Measurements from ENCODE around the gene TTC9.
A peak's percentile ranks its signal among the peaks of the same experiment; 100 is the strongest.

- TF ChIP-seq EP300 (IDR thresholded peaks at IDR 0.05) = no peak
- TF ChIP-seq CTCF (IDR thresholded peaks at IDR 0.05) = no peak
- no peak for TF ChIP-seq JUNB (IDR thresholded peaks at IDR 0.05)
- TF ChIP-seq FOSL2 (IDR thresholded peaks at IDR 0.05) = no peak
- TF ChIP-seq FOSL2 (CRISPR knock-in tag; IDR thresholded peaks at IDR 0.05) = no peak
- TF ChIP-seq HDAC2 (IDR thresholded peaks at IDR 0.05) = no peak
- TF ChIP-seq RAD21 (conservative IDR thresholded peaks at IDR 0.05 in 1 of 2, IDR thresholded peaks at IDR 0.05 in 1 of 2) = no peak
- no peak for TF ChIP-seq REST (IDR thresholded peaks at IDR 0.05)
- no peak for TF ChIP-seq ELK1 (IDR thresholded peaks at IDR 0.05; ENCODE audit: low read depth, low read length)
- peak; percentile 27 to 33; a peak in 1 of 4 replicates for TF ChIP-seq CEBPB (IDR thresholded peaks at IDR 0.05)
- TF ChIP-seq POLR2A (IDR thresholded peaks at IDR 0.05; ENCODE audit: low read length) = no peak
- no peak for TF ChIP-seq RFX5 (IDR thresholded peaks at IDR 0.05)
- TF ChIP-seq E2F6 (IDR thresholded peaks at IDR 0.05; ENCODE audit: borderline replicate concordance, low read depth) = no peak
Measured at GRCh38 chr14:70683983-70684382, 42.3 kb downstream of the TTC9 start.
